A204.1 (cell line): ENCODE data around the gene MRPS30.
A peak's percentile ranks its signal among the peaks of the same experiment; 100 is the strongest.
"Not testable (repeated sequence)": the region's sequence is repeated elsewhere in the genome, so short reads cannot be mapped to it uniquely, and the experiment has no call there.

Source experiments
- FAIRE-seq: peaks from 2 replicates; lab custom pipeline; 2012; peaks lifted over from hg19 to GRCh38; lab: Jason Lieb, UNC

MRPS30 gene

DNA sequence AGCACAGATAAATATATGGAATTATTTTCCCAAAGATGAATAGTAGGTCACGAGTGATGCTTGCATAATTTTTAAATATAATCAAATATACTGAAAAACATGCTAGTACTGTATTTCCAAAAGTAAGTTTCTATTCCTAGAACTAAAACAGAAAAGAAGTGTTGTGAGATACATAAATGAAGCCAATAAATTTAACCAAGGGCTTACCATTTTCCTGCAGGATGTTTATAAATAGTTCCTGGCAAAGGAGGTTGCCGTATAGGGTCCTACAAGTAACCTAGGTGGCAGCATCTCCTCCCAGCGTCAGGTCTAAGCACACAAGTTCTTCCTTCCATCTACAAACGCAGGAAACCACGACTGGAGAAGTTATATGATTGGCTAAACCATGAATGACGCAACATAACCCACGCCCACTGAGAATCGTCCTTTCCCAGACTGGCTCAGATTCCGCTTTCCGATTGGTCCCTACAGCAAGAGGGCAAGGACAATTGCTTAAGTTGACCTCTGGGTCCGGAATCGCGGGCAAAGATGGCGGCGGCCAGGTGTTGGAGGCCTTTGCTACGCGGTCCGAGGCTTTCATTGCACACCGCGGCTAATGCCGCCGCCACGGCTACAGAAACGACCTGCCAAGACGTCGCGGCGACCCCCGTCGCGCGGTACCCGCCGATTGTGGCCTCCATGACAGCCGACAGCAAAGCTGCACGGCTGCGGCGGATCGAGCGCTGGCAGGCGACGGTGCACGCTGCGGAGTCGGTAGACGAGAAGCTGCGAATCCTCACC is at the start of gene MRPS30:
Gene MRPS30, plus strand, starts transcription at position 513 of the 780 bp plus-strand sequence. Its CDS starts 16 bp downstream, at position 529.
- FAIRE-seq: peak; percentile 100

DNA sequence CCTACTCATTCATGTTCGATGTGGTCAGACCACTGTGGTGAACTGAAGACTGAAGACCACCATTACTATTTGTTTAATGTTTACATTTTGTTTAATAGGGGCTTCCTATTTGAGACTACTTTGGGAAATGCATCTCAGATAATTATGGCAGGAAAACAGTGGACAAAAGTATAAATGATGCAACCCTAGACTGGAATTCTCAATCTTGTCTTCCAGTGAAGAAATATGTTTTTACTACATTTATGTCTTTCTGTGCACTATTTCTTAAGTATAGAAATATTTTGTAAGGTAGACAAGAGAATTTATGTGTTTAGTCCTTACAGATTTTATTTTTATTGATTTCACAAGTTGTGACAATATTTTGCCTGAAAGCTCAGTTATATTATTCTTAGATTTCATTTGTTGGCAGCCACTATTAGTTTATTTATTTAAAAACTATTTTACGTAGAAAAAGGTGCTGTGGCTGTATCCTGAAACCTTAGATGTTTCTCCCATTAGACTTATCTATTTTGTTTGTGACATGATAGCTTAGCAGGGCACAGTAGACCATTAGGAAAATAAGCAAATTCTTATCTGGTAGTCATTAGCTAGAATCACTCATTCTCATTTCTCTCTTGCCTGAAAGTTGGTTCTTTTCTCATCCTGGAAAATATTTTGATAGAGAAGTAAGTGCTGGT is 39.4 kb upstream of the MRPS30 start:
- no peak for FAIRE-seq

DNA sequence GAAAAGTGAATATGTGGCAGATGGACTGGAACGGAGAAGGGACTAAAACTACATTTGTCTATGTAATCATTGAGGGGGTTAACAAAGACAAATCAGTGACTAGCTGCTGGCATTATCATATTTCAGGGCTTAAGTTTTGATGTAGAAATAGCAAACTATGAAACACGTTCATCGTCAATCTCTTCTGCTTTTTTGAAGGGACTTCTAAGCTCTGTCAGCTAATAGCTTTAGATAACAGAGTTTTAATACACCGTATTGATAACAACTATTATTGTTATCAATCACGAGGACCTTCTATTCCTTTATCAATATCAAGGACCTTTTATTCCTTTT is 38.9 kb upstream of the MRPS30 start:
- FAIRE-seq: no peak

DNA sequence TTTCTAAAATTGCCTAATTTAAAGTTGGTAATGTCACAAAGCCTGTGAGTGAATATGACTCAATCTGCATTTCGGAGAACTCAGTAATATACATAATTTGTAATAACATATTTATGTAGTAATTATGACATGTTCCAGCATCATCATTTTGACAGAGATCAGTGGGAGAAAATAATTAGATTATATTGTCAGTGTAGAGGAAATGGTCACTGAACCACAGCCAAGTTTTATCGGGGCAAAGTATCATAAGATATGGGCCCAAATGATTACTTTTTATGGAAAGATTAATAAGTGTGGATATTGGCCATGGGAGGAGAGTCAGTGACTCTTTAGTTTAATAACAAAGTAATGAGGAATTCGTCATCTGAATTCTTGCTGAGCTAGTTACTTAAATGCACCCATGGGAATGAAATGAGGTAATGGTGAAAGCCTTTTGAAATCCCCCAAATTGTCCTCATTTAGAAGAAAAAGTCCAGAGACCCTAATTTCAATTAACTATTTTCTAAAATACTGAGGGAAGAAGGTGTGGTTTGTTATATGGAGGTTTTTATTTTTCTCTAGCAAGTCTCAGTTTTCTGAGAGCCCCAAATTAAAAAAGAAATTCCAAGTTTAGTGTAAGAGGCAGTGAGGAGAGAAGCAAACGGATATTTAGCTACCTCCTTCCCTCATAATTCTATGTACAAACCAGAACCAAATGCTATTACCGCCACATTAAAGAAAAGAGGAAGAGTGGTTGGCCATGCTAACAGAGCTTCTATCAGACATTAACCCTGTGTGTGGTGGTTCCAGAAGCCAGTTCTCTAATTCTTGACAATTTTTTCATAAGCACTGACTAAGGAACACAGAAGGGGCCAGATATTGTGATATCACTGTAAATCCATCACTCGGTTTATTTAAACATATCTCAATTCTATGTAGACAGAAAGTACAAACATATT is 37.7 kb upstream of the MRPS30 start:
- no peak for FAIRE-seq

DNA sequence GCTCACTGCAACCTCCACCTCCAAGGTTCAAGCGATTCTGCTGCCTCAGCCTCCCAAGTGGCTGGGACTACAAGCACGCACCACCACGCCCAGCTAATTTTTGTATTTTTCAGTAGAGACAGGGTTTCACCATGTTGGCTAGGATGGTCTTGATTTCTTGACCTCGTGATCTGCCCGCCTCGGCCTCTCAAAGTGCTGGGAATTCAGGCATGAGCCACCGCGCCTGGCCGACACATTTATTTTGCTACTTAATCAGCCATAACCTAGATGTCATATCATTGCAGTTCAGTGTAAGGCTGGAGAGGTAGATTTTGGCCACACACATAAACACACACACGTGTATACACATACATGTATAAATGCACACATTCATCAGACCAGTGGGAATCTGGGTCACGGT is 36.4 kb upstream of the MRPS30 start:
- not testable (repeated sequence) for FAIRE-seq

DNA sequence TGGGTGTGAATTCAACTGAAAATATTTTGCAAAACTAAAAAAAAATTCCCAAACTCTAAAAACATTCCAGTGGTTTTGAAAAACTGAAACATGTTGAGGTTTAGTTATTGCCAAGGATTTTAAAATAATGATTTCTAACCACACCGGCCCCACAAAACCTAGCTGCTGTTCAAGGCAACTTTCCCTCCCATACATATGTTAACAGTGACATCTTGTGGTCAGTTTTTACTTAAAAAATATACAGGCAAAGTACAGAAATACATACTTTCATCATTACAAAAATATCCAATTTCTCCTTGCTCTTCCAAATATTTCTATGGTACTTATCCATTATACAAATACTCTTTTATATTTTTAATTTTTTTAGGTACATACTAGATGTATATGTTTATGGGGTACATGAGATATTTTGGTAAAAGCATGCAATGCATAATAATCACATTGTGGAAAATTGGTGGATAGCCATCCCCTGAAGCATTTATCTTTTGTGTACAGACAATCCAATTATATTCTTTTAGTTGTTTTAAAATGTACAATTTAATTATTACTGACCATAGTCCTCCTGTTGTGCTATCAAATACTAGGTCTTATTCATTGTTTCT is 34.4 kb upstream of the MRPS30 start:
- FAIRE-seq: peak; percentile 96

DNA sequence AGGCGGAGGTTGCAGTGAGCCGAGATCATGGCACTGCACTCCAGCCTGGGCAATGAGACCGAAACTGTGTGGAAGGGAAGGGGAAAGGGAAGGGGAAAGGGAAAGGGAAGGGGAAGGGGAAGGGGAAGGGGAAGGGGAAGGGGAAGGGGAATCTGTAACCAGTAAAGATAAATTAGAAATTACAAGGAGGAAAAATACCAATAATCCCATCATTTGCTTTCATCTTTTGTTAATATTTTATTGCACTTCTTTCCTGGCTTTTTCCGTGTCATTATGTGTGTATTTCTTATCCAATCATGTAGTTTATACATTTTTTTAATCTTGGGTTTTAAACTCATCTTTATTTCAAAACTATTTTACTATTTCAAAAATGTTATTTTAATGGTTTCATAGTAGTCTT is 29.6 kb upstream of the MRPS30 start:
- no peak for FAIRE-seq

DNA sequence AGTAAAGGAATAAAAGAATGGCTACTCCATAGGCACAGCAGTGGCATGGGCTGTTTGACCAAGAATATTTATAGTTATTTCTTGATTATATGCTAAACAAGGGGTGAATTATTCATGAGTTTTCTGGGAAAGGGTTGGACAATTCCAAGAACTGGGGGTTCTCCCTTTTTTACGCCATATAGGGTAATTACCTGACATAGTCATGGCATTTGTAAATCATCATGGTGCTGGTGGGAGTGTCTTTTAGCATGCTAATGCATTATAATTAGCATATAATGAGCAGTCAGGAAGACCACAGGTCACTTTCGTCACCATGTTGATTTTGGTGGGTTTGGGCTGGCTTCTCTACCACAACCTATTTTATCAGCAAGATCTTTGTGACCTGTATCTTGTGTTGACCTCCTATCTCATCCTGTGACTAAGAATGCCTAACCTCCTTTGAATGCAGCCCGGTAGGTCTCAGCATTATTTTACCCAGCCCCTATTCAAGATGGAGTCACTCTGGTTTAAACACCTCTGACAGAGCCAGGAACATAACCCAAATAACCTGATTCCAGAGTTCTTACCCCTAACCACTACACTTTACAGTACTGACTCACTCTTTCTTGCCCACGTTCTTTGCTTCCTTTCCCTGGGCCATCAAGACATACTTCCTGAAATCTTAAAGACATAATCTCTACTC is 25.0 kb upstream of the MRPS30 start:
- FAIRE-seq: no peak

DNA sequence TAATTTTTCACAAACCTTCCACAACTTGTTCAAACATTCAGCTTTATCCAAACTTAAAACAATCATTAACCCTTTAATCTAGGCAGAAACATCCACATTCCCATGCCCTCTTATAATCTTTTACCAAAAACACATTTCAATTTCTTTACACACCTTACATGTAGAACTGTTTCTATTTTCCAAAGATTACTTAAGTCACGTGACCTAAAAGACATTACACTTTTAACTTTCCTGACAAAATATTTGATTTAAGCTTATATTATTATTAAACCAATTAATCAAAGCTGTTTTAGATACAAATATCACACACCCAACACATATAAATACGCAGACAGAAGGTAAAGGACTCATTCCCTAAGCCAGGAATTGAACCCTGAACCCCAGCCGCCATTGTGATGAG is 21.0 kb upstream of the MRPS30 start:
- no peak for FAIRE-seq

DNA sequence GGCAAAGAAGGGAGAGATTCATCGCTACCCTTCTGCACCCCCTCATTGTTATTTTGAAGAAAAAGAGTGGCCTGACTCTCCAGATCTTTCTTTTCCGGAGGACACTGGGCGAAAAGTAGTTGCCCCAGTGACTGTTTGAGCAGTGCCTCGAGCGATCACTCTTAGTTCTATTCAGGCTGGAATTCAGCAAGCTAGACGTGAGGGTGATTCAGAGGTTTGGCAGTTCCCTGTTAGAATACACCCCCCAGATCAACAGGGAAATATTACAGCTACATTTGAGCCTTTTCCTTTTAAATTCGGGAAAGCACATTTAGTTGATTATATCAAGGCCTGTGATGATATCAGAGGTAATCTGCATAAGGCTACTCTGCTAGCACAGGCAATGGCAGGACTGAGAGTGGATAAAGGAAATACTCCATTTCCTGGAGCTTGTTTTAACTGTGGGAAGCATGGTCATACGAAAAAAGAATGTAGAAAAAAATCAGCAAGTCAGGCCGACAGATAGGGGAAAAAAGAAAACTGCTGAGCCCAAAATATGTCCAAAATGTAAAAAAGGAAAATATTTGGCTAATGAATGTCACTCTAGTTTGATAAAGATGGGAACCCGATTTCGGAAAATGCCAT is 19.3 kb upstream of the MRPS30 start:
- not testable (repeated sequence) for FAIRE-seq

DNA sequence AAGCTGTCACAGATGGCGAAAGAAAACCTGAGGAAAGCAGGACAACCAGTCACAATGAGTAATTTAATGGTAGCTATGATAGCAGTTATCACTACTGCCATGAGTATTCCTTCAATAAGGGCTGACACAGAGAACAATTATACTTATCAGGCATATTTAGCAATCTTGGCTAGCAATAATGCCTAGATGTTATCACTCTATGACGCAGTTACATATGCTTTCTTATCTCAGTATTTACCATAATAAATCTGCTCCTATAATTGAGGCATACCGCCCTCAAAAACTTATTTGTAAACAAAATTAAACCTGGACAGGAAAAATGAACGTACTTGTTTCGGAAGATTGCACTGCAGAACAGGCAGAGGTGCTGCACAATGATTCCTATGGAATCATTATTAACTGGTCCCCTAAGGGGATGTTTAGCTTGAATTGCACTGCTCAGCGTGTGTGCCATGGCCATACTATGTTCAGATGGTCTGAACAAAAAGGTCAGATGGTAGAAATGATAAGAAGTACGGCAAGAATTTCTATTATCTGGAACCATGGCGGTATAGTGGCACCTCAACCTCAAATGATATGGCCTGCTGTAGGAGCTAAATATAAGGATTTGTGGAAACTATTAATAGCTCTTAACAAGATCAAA is 16.6 kb upstream of the MRPS30 start:
- not testable (repeated sequence) for FAIRE-seq

DNA sequence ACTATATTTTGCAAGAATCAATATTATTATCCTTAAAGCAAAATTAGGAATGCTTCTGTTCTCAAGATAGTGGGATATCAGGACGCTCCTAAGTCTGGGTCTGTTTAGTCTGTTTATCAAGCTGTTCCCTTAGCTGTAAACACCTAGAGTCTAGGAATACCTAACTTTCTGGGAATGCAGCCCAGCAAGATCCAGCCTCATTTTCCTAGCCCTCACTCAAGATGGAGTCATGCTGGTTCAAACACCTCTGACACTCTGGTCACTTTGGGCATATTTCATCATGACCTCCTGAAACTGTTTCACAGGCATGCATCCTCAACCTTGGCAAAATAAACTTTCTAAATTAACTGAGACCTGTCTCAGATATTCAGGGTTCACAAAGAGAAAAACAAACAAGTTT is 14.4 kb upstream of the MRPS30 start:
- FAIRE-seq: no peak

DNA sequence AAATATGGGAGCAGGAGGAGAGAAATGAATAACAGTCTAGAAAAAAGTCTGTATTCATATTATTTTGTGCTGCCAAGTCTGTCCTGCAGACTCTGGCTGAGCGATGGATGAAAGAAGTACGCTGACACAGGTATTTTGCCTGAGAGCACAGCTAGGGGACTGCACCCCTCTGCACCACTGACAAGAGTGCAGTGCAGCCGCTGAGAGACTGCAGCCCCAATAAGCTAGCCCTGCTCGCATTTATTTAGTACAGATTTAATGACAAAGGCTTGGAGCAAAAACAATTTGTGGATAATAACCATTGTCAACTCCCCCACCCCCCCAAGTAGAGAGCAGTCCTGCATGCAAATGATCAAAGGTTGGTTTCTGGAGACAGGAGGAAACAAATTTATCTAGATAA is 13.3 kb upstream of the MRPS30 start:
- no peak for FAIRE-seq

DNA sequence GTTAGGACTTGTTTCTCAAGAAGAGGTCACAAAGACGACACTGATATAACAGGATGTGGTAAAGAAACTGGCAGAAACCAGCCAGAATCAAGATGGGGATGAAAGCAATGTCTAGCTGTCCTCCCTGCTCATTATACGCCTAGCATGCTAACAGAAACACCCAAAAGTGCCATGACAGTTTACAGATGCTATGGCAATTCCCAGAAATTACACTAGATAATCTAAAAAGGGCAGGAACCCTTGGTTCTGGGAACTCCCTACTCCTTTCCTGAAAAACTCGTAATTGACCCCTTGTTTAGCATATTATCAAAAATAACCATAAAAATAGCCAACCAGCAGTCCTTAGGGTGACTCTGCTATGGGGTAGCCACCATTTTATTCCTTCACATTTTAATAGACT is 10.9 kb upstream of the MRPS30 start:
- no peak for FAIRE-seq

DNA sequence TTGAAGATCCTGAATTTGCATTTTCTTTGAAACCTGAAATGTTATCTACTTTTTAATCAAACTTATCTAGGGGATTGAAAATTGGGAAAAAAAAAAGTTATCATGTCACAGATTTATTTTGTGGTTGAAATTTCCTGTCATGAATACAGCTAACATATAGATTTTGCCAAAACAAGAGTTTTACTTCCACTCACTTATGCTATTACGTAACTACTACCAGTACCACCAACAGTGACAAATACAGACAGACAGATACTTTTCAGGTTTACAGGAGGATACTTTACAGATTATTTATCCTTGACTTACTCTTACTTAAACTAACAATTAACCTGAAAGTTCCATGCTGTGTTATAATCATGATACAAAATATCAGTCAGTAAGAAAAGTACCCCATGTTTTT is 6.8 kb upstream of the MRPS30 start:
- FAIRE-seq: no peak

DNA sequence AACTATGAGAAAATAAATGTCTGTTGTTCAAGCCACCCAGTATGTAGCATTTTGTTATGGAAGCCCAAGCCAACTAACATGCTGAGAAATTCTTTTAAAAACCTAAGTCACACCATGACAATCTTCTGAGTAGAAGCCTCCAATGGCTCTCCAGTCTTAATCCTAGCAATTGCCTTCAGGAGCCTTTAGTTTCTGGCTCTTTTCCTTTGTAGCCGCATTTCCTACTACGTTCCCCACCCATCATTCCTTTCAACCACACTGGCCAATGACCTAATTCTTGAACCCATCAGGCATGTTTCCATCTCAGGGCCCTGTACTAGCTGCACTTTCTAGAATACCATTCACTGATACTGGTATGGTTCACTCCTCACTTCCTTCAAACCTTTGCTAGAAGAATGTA is 2.1 kb upstream of the MRPS30 start:
- no peak for FAIRE-seq

DNA sequence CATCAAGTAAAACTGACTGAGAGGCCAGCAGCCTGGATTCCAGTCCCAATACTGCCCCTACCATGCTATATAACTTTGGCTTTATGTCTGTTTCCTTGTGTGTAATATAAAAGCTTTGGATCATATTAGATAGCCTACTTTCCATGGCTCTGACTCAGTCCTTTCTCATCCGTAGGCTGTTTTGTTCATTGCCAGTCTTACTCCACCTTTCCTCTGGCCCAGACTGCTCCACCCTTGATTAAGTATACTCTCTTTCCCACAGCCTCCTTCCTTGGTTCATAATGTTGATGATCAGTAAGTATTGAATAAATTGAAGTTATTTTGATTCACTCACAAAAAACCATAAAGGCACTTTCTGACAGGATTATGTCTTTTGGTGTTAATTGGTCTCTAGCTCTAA is 1.5 kb upstream of the MRPS30 start:
- no peak for FAIRE-seq

DNA sequence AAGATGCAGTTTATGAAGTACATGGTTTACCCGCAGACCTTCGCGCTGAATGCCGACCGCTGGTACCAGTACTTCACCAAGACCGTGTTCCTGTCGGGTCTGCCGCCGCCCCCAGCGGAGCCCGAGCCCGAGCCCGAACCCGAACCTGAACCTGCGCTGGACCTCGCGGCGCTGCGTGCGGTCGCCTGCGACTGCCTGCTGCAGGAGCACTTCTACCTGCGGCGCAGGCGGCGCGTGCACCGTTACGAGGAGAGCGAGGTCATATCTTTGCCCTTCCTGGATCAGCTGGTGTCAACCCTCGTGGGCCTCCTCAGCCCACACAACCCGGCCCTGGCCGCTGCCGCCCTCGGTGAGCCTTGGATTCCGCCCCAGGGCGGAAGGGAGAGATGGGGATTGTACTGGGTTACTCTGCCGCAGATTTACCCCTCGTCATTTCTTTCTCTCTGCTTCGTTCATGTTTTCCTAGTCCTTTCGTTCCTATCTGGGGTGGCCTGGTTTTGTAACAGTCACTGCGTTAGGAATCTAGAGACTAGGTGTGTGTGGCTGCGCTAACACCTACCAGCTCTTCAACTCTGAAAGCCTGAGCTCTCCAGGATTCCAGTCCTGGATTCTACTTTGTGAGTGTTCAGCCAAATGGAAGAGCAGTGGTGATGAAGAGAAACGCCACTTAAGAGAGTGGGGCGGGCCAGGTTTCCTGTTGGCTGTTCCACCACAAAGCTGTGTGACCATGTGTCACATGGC is 638 bp downstream of the MRPS30 start:
- FAIRE-seq: no peak

DNA sequence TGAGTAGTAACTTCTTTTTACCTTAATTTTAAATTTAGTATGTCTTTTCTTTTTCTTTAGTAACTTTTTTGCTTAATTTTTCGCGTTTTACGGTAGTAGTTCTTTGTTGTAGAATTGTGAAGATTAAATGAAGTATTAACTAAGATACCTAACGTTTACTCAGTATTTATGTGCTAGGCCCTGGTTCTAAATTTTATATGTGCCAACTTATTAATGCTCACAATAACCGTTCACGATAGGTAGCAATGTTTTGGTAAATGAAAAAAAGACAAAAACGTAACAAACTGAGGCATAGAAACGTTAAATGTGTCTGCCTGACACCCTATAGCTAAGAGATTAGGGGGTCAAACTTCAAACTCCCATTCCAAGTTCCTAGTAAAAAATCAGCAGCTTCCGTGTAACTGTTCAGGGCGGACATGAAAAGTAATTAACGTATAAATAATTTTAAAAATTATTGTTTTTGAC is 1.2 kb downstream of the MRPS30 start:
- no peak for FAIRE-seq

DNA sequence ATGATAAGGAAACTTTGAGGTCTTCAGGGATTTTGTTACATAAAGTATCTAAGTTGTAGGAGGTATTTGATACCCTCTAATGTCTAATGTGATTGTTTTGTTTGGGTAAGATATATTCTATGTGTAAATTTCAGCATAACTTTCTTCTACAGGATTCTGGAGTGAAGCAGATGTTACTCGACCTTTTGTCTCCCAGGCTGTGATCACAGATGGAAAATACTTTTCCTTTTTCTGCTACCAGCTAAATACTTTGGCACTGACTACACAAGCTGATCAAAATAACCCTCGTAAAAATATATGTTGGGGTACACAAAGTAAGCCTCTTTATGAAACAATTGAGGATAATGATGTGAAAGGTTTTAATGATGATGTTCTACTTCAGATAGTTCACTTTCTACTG is 6.0 kb downstream of the MRPS30 start:
- FAIRE-seq: no peak
